ENCODE measurements around the gene SMC5. TPM values are rescaled to one million over a fixed set of nuclear protein-coding genes. Genes with fewer than 3 reads are reported as not detected.

The SMC5 gene
- total and polyA plus RNA-seq, 2 of the 8 experiments (the other 6 are each of a cell fraction or from before 2014, with no cell fraction given), result 4.5 to 22.6 TPM

- TF ChIP-seq HDAC2 (IDR thresholded peaks at IDR 0.05; ENCODE audit: borderline replicate concordance in 1 of 2, low read depth in 2 of 2, low read length in 2 of 2), result no peak
Measured at GRCh38 chr9:70229026-70229425, 29.8 kb upstream of the SMC5 start (continued).
